OCI-LY7 (cell line): ENCODE results near the gene EIF3M. TPM values are rescaled to one million over a fixed set of nuclear protein-coding genes. Genes with fewer than 3 reads are reported as not detected.

Experiments
- BruUV-seq: library from RNA; stranded (reverse); fragments of 400-500 nt; replicated peaks from 2 replicates; lab custom pipeline; 2021; lab: Mats Ljungman, UMichigan
- CTCF ChIA-PET: fragments of 300-600 bp; sonication (Branson Sonifier 250); formaldehyde crosslinking; loops from one replicate; lab custom pipeline; 2022; ENCODE audit warnings: antibody characterized with exemption; ENCODE audit not compliant: unreplicated experiment; lab: Charles Lee
- POLR2A ChIA-PET: fragments of 300-600 bp; sonication (Branson Sonifier 250); formaldehyde crosslinking; loops from one replicate; lab custom pipeline; 2022; ENCODE audit warnings: antibody characterized with exemption; lab: Charles Lee
- DNase-seq: peaks from one replicate; pipeline ENCODE4 v3.0.0-alpha.2; 2015; ENCODE audit warnings: low spot score
- H2AFZ ChIP-seq: fragments of 200-600 bp; sonication (generic), shearing (Covaris generic); 2 replicates; pipeline ENCODE4 v1.6.1; 2014; ENCODE audit warnings: mild to moderate bottlenecking, antibody characterized with exemption, low read length, moderate library complexity
- H3K27ac ChIP-seq: fragments of 200-600 bp; sonication (generic); 2 replicates; pipeline ENCODE4 v1.5.1; 2014; ENCODE audit warnings: mixed run types, low read depth, mild to moderate bottlenecking, moderate library complexity, low read length, inconsistent platforms; ENCODE audit not compliant: poor library complexity, severe bottlenecking
- H3K36me3 ChIP-seq: fragments of 200-600 bp; sonication (generic); 2 replicates; pipeline ENCODE4 v1.6.1; 2014; ENCODE audit warnings: mild to moderate bottlenecking, antibody characterized with exemption, low read length, moderate library complexity, mixed read lengths; ENCODE audit not compliant: insufficient read depth
- H3K4me1 ChIP-seq: fragments of 200-600 bp; sonication (generic); 2 replicates; pipeline ENCODE4 v1.5.1; 2014; ENCODE audit warnings: mild to moderate bottlenecking, low read length; ENCODE audit not compliant: insufficient read depth, poor library complexity, severe bottlenecking
- H3K4me2 ChIP-seq: fragments of 200-600 bp; sonication (generic); 2 replicates; pipeline ENCODE4 v1.6.1; 2014; ENCODE audit warnings: mild to moderate bottlenecking, low read length
- H3K4me3 ChIP-seq: fragments of 200-600 bp; sonication (generic); 2 replicates; pipeline ENCODE4 v1.5.1; 2014; ENCODE audit warnings: mild to moderate bottlenecking, low read depth, low read length; ENCODE audit not compliant: poor library complexity, severe bottlenecking
- H3K79me2 ChIP-seq: fragments of 200-600 bp; sonication (generic); 2 replicates; pipeline ENCODE4 v1.6.1; 2016; ENCODE audit warnings: low read depth, mild to moderate bottlenecking, low read length, moderate library complexity, mixed read lengths; ENCODE audit not compliant: insufficient read depth
- H3K9me2 ChIP-seq: fragments of 200-600 bp; sonication (generic); 2 replicates; pipeline ENCODE4 v1.6.1; 2016; ENCODE audit warnings: mild to moderate bottlenecking, low read length, mixed read lengths; ENCODE audit not compliant: insufficient read depth
- H3K9me3 ChIP-seq: fragments of 200-600 bp; sonication (generic); 2 replicates; pipeline ENCODE4 v1.6.1; 2014; ENCODE audit warnings: mild to moderate bottlenecking, mixed run types, low read length, mixed read lengths
- H4K20me1 ChIP-seq: fragments of 200-600 bp; sonication (generic); 2 replicates; pipeline ENCODE4 v1.6.1; 2014; ENCODE audit warnings: mild to moderate bottlenecking, antibody characterized with exemption, low read length, moderate library complexity, mixed read lengths; ENCODE audit not compliant: insufficient read depth
- CTCF ChIP-seq: fragments of 200-600 bp; sonication (generic); conservative IDR thresholded peaks from 2 replicates; pipeline ENCODE4 v1.5.1; 2014; ENCODE audit warnings: mild to moderate bottlenecking, antibody characterized with exemption, low read length, moderate library complexity, mixed read lengths
- EZH2phosphoT487 ChIP-seq: fragments of 200-600 bp; sonication (generic); IDR thresholded peaks from 2 replicates; pipeline ENCODE4 v1.6.1; 2018; ENCODE audit warnings: low read depth, borderline replicate concordance, mild to moderate bottlenecking, mixed run types, antibody characterized with exemption, low read length, moderate library complexity, mixed read lengths
- intact Hi-C: fragments of 100-400 bp; cut with micrococcal nuclease; formaldehyde crosslinking; loops from one replicate; pipeline ENCODE4 v1.10.0; 2022; ENCODE audit not compliant: unreplicated experiment
- total RNA-seq, 2 experiments: library from RNA; depleted of rRNA in 1 of 2; stranded (reverse); fragments of >200 nt in 1 of 2; shearing (Covaris generic) in 1 of 2; gene quantifications; 2 replicates each; pipeline ENCODE4 v1.2.3, GENCODE V29; 2014 to 2022

EIF3M gene
- total RNA-seq, 2 experiments from 2014 or later = 329 to 377 TPM

- Histone ChIP-seq H2AFZ (0 out of 2 replicates have a peak overlapping the region, but pooled peaks have one; percentile 7), H3K9me3 (no peaks in the 10 kb centered on the region), H3K27ac (no peak overlapping the region), H3K36me3 (peaks cover 5% of the 10 kb centered on the region), H4K20me1 (peaks cover 15% of the 10 kb centered on the region), H3K79me2 (peaks cover 23% of the 10 kb centered on the region), H3K4me2 (no peak overlapping the region), H3K4me1 (peaks cover 18% of the 10 kb centered on the region), H3K9me2 (no peaks in the 10 kb centered on the region), H3K4me3 (no peak overlapping the region)
- TF ChIP-seq CTCF = no peak
- no peak for TF ChIP-seq EZH2phosphoT487
- CTCF ChIA-PET = no interaction called here
- no TSS peak for BruUV-seq
- POLR2A ChIA-PET = interaction anchor here (0.6 kb wide), 1 partner anchor 718 kb away, joined by 3 read pairs; no protein-coding TSS in a partner anchor
- intact Hi-C loops = loop anchor here (5.0 to 10.0 kb wide), 3 partner anchors 201 to 584 kb away; partner anchors contain the start of genes CSTF3 and QSER1
- no peak for DNase-seq
Measured at GRCh38 chr11:32580967-32581366, 2.7 kb upstream of the EIF3M start.

- Histone ChIP-seq H3K27ac (no peak overlapping the region), H3K36me3 (peaks cover 11% of the 10 kb centered on the region), H3K9me2 (no peaks in the 10 kb centered on the region), H3K4me3 (no peak overlapping the region), H3K4me2 (no peak overlapping the region), H3K9me3 (no peaks in the 10 kb centered on the region), H4K20me1 (peaks cover 20% of the 10 kb centered on the region), H2AFZ (no peak overlapping the region), H3K4me1 (peaks cover 24% of the 10 kb centered on the region), H3K79me2 (peaks cover 29% of the 10 kb centered on the region)
- intact Hi-C loops = loop anchor here (5.0 to 10.0 kb wide), 3 partner anchors 201 to 583 kb away; partner anchors contain the start of genes CSTF3 and QSER1
- BruUV-seq = no TSS peak
- ChIA-PET CTCF (no interaction called here), POLR2A (interaction anchor here (0.7 kb wide), 1 partner anchor 25 kb away, joined by 3 read pairs; no protein-coding TSS in a partner anchor)
- DNase-seq = no peak
- TF ChIP-seq EZH2phosphoT487 = no peak
- TF ChIP-seq CTCF = no peak
Measured at GRCh38 chr11:32581556-32581955, 2.1 kb upstream of the EIF3M start.

- Histone ChIP-seq H3K4me3 (peak overlapping the region; percentile 98), H3K4me1 (peaks cover 32% of the 10 kb centered on the region), H3K9me2 (no peaks in the 10 kb centered on the region), H4K20me1 (peaks cover 41% of the 10 kb centered on the region), H3K79me2 (peaks cover 62% of the 10 kb centered on the region), H3K4me2 (peak overlapping the region; percentile 96), H3K36me3 (peaks cover 44% of the 10 kb centered on the region), H3K27ac (peak overlapping the region; percentile 72), H3K9me3 (no peaks in the 10 kb centered on the region), H2AFZ (no peak overlapping the region)
- no peak for DNase-seq
- POLR2A ChIA-PET = no interaction called here
- intact Hi-C loops = loop anchor here (5.0 to 10.0 kb wide), 3 partner anchors 197 to 580 kb away; partner anchors contain the start of genes CSTF3 and QSER1
- TSS peak; percentile 61 for BruUV-seq
- no peak for TF ChIP-seq CTCF
- no peak for TF ChIP-seq EZH2phosphoT487
- CTCF ChIA-PET = no interaction called here
Measured at GRCh38 chr11:32584921-32585320, 1.3 kb downstream of the EIF3M start.
